ENCODE results near the gene RSPH1. TPM values are rescaled to one million over a fixed set of nuclear protein-coding genes. Genes with fewer than 3 reads are reported as not detected.

The RSPH1 gene
- total RNA-seq (2014; rRNA removed; shearing (Covaris generic)): 0.41 TPM in 1 of 2 replicates, not detected in the other

GRCh38 chr21:42496120-42496838 is at the start of gene RSPH1:
RSPH1 (minus strand) TSS chr21:42496224; CDS start chr21:42496186, 38 bp downstream.
- in situ Hi-C loops (cut with HindIII; ENCODE audit: low sequenced_read_pairs): no loop called here
- peak; percentile 100 for DNase-seq (ENCODE audit: low spot score)

DNA sequence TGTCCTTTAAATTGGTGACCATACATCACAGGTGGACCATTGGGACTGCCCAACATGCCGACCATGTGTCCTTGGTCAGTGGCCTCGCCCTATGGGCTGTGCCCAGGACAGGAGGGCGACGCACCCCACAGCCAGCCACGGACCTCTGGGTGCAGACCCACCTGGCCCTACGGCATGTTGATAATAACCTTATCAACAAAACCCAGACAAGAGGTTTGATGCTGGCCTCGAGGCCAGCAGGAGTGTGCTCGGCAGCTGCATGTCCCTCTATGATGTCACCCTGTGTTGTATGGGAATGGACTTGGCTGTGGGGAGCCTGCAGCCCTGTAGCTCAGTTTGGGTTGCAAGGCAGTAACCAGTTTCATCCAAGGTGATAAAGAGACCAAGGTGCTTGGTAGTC is 49.7 kb upstream of the RSPH1 start:
- in situ Hi-C loops (cut with HindIII; ENCODE audit: low sequenced_read_pairs): no loop called here
- no peak for DNase-seq (ENCODE audit: low spot score)

GRCh38 chr21:42545317-42545716 is 49.3 kb upstream of the RSPH1 start:
- DNase-seq (ENCODE audit: low spot score): no peak
- in situ Hi-C loops (cut with HindIII; ENCODE audit: low sequenced_read_pairs): no loop called here

GRCh38 chr21:42544544-42544943 is 48.5 kb upstream of the RSPH1 start:
- in situ Hi-C loops (cut with HindIII; ENCODE audit: low sequenced_read_pairs): no loop called here
- no peak for DNase-seq (ENCODE audit: low spot score)

DNA sequence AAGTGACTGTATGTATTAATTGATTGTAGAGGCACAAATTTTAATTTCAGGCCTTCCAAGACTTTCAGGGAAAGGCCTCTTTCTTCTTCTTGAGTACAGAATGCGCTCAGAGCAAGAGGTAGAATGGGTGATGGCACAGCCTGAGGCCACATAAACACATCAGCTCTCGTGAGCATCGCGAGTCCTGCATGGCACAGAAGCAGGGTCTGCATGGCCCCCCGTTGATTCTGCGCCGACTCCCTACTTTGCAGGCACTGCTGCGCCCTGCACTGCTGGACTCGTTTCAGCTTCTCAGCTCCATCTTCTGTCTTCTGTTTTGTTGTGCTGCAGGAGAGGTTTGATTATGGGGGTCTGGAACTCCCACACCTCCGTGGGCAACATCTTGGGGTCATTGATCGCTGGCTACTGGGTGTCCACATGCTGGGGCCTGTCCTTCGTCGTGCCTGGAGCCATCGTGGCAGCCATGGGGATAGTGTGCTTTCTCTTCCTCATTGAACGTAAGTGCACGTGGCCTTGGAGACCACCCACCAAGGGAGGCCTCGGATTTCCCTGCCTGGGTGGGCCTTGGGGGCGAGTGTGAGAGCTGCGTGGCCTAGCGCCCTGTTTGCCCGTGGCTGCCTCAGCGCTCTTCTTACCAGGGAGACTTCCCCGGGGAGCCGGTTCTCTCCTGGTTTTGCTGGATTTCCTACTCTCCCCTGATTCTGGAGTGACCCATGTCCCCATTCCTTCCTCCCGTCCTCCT is 47.3 kb upstream of the RSPH1 start:
- no peak for DNase-seq (ENCODE audit: low spot score)
- in situ Hi-C loops (cut with HindIII; ENCODE audit: low sequenced_read_pairs): no loop called here

- in situ Hi-C loops (cut with HindIII; ENCODE audit: low sequenced_read_pairs): no loop called here
- no peak for DNase-seq (ENCODE audit: low spot score)
Observed at GRCh38 chr21:42542596-42542995, 46.6 kb upstream of the RSPH1 start.

- DNase-seq (ENCODE audit: low spot score): no peak
- in situ Hi-C loops (cut with HindIII; ENCODE audit: low sequenced_read_pairs): no loop called here
Observed at GRCh38 chr21:42542196-42542595, 46.2 kb upstream of the RSPH1 start.

GRCh38 chr21:42541618-42542017 is 45.6 kb upstream of the RSPH1 start:
- no peak for DNase-seq (ENCODE audit: low spot score)
- in situ Hi-C loops (cut with HindIII; ENCODE audit: low sequenced_read_pairs): no loop called here

DNA sequence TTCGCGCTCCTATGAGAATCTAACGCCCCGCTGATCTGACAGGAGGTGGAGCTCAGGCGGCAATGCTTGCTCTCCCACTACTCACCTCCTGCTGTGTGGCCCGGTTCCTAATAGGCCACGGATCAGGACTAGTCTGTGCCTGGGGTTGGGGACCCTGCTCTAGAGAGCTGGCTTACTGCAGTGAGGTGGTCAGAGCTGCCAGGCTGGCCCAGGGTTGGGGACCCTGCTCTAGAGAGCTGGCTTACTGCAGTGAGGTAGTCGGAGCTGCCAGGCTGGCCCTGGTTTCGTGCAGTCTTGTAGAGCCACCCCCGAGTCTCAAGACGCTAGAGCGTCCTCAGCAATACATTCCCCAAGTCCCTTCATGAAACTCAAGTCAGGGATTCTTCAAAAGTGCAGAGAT is 45.1 kb upstream of the RSPH1 start:
- DNase-seq (ENCODE audit: low spot score): no peak
- in situ Hi-C loops (cut with HindIII; ENCODE audit: low sequenced_read_pairs): no loop called here

DNA sequence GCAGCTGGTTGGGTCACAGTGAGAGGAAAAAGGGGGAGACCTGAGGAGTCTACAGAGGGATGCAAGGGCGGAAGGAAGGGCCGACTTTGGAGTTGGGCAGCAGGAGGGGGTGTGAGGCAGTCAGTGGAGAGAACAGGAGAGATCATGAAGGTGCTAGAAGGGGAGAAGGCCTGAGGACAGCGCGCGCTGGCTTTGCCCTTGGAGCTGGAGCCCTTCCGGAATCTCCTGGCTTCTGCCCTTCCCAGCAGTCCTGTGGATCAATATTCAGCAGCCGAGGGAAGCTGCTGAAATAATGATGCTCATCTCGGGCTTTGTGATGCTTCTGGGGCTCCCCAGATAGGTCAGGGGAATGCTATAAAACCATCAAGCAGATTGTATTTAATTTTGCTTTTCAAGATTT is 44.4 kb upstream of the RSPH1 start:
- in situ Hi-C loops (cut with HindIII; ENCODE audit: low sequenced_read_pairs): no loop called here
- no peak for DNase-seq (ENCODE audit: low spot score)

DNA sequence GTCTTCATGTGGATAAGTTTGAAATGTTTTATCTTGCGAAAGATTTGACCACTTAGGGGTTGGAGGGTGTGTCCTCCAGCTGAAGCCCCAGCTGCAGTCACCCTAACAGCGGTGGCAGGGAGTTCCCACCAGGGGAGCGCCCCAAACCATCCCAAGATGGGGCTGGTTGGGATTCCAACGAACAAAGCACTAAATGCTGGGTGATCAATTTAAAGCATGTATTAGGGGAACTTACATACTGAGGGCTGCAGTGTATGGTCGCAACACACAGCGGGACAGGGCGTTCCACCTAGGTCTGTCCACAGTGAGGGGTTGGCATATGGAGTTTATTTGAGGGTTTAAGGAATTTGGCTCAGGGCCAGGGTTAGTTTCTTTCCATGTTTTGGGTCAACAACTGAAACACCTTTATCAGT is 43.9 kb upstream of the RSPH1 start:
- in situ Hi-C loops (cut with HindIII; ENCODE audit: low sequenced_read_pairs): no loop called here
- DNase-seq (ENCODE audit: low spot score): no peak

DNA sequence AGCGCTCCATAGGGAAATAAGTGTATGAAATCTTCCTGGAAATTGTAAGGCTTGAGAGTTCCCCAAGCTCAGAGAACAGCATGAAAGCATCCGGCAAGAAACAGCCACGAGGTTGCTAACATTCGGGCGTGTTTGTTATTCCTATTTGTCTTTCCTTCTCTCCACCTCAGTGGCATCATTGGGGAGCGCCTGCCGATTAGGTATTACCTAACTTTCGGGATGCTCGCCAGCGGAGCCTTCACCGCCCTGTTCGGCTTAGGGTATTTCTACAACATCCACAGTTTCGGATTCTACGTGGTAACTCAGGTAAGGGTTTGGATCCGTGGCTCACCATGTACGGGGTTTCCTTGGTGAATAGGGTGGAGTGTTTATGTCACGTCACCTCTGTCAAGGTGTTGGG is 43.3 kb upstream of the RSPH1 start:
- in situ Hi-C loops (cut with HindIII; ENCODE audit: low sequenced_read_pairs): no loop called here
- no peak for DNase-seq (ENCODE audit: low spot score)

DNA sequence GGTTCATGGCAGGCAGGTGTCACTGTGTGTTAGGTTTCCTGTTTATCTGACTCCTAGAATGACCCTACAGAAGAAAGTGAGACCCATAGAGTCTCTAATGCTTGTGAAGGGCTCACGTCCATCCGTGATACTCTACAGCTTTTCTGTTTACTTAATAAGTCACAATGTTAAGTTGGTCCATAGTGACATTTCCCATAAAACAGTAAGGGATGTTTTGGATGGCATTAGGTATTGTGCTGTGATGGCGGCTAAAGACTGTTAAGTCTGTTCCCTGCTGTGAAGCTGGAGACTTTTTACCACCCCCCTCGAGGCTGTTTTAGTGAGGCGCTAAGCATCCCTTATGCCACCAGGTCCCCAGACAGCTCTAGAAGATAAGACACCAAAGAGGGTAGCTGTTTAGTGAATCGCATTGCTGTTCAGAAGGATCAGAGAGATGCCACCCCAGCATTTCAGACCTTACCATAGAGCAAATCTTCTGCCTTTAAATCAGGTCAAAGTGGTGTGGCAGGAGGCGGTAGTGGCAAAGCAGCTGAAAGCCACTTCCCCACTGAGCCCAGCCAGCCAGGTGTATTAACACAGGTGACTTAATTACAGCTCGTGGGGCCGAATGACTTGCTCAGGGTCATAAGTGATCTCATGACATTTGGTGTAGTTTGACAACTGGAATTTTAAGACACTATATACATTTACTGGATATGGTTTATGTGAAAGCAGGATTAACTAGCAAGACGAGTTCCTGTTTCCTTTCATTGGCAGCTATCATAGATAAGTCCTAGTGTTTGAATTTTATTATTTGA is 42.7 kb upstream of the RSPH1 start:
- DNase-seq (ENCODE audit: low spot score): no peak
- in situ Hi-C loops (cut with HindIII; ENCODE audit: low sequenced_read_pairs): no loop called here

DNA sequence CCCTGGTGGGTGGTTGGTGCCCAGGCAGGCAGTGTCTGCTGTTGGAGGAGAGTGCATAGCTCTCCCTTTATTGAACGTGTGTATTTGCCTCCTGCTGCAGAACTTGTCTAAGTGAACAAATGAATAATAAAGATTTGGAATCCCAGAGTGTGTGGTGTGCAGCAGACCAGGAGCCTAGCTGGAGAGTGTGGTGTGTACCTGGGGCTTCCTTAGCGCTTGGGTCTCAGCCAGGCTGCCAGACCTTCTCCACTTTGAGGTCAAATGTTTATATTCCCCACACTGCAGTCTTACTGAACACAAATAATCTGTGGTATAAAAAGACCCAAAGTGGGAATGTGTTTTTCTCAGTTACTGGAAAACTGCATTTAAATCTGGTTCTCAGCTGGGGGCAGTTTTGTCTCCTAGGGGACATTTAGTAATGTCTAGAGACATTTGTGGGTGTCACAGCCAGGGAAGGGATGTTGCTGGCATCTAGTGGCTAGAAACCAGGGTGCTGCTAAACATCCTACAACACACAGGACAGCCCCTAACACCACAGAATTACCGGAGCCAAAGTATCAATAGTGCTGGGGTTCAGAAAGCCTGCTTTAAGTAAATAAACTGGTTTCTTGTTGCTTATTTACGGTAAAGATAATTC is 41.2 kb upstream of the RSPH1 start:
- in situ Hi-C loops (cut with HindIII; ENCODE audit: low sequenced_read_pairs): no loop called here
- DNase-seq (ENCODE audit: low spot score): no peak

- in situ Hi-C loops (cut with HindIII; ENCODE audit: low sequenced_read_pairs): no loop called here
- no peak for DNase-seq (ENCODE audit: low spot score)
Observed at GRCh38 chr21:42536601-42537000, 40.6 kb upstream of the RSPH1 start.

- in situ Hi-C loops (cut with HindIII; ENCODE audit: low sequenced_read_pairs): no loop called here
- no peak for DNase-seq (ENCODE audit: low spot score)
Observed at GRCh38 chr21:42535602-42536171, 39.7 kb upstream of the RSPH1 start.

DNA sequence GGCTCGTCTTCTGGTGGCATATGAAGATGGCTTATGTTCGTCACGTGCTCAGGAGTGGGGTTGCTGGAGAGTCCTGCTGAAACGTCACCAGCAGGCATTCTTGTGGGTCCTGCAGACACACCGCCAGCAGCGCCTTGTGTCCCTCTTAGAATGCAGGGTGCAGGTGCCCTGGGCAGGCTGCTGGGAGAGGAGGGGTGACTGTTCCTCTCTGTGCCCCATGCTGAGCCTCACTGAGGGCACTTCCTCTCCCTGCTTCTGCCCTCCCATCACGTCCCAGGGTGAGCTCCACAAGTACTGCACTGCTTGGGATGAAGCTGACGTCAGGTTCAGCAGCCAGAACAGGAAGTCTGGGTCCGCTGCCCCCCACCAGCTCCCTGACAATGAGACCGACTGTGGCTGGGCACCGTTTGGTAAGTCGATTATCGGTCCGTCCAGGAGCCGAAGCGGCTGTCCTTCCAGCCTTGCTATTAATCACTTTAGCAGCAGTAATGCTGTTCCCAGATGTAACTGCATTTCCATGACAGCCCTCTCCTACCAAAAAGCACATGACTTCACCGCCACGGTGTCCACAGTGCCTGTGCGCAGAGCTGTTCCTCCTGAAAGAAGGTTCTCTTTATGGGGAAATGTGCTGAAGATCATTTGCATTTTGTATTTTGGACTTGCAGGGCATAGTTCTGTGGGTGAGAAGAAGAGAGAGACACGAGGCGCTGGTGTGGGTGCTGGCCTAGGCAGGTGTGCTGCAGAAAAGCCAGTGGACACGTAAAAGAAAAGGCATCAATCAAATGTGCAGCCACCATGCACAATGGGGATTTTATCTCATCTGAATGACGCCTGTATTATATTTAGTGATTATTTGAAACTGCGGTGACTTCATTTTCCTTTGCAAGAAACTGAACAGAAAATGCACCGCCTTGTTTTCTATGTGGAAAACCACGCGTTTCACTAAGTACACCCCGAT is 38.7 kb upstream of the RSPH1 start:
- no peak for DNase-seq (ENCODE audit: low spot score)
- in situ Hi-C loops (cut with HindIII; ENCODE audit: low sequenced_read_pairs): no loop called here

- no peak for DNase-seq (ENCODE audit: low spot score)
- in situ Hi-C loops (cut with HindIII; ENCODE audit: low sequenced_read_pairs): no loop called here
Observed at GRCh38 chr21:42533963-42534355, 37.9 kb upstream of the RSPH1 start.

Data from G401 (cell line).